GM18868 (cell line): ENCODE data around the gene CBLB.
"Not testable (repeated sequence)": the region's sequence is repeated elsewhere in the genome, so short reads cannot be mapped to it uniquely, and the experiment has no call there.

Experiments used
- ATAC-seq: cut with Tn5 transposase; IDR thresholded peaks from one replicate; pipeline ENCODE4 v1.9.1; 2021; ENCODE audit warnings: mild to moderate bottlenecking, moderate library complexity; ENCODE audit not compliant: unreplicated experiment

Gene CBLB

GRCh38 chr3:105823149-105823867, 45.5 kb downstream of the CBLB start:
- no peak for ATAC-seq

GRCh38 chr3:105822171-105823123, 46.4 kb downstream of the CBLB start:
- ATAC-seq = no peak

- ATAC-seq = no peak
These were observed 47.4 kb downstream of the CBLB start for GRCh38 chr3:105821433-105821832.

DNA sequence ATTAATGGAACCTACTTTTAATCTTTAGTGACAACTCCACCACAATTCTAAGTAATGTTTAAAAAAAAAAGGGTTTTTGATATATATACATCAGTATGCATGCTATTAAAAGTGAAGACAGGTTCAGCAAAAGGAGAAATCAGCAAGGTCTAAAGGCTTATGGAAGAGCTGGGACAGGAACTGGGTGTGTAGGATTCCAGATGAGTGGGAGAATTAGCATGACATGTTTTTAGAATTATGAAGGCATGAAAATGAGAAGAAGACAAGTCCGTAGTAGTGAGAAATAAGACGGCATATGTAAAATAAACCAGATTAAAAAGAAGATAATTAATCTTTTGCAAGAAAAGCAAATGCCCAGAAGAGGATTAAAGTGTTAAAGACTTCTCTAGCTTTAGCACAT, 52.0 kb downstream of the CBLB start:
- no peak for ATAC-seq

GRCh38 chr3:105815331-105815730, 53.5 kb downstream of the CBLB start:
- ATAC-seq = not testable (repeated sequence)

DNA sequence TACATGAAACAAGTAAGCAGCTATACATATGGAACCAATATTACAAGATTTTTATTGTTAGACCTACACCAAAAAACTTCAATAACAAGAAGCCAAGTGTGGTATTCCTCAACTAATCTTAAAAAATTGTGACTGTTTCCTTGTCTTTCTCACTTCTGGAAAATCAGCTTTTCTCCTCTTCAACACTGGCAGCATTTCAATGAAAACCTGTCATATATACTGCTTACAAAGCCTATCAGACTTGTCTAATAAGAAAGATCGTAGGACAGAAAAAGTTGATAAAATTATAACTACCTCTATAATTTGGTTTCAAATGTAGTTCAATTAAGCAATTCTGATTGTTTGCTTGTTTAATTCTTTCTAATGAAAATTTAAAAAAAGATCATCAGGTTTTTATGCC, 55.1 kb downstream of the CBLB start:
- ATAC-seq = no peak

GRCh38 chr3:105812194-105812586, 56.6 kb downstream of the CBLB start:
- no peak for ATAC-seq

GRCh38 chr3:105811518-105812193, 57.2 kb downstream of the CBLB start:
- peak; percentile 56 for ATAC-seq

GRCh38 chr3:105809208-105809888, 59.5 kb downstream of the CBLB start:
- no peak for ATAC-seq

GRCh38 chr3:105807701-105808100, 61.1 kb downstream of the CBLB start:
- no peak for ATAC-seq

DNA sequence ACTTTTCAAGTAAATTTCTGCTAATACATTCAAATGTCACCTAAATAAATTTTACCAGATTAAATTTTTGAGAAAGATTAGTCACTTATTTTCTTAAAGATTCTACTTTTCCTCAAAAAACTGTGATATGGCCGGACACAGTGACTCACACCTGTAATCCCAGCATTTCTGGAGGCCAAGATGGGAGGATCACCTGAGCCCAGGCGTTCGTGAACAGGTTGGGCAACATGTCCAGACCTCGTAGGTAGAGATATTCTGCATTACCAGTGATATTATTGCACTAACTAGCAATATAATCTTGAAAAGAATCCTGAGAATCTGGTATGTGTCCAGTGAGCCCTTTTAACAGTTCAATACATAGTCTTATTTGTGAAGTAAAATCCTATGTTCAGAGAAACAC, 61.7 kb downstream of the CBLB start:
- no peak for ATAC-seq

DNA sequence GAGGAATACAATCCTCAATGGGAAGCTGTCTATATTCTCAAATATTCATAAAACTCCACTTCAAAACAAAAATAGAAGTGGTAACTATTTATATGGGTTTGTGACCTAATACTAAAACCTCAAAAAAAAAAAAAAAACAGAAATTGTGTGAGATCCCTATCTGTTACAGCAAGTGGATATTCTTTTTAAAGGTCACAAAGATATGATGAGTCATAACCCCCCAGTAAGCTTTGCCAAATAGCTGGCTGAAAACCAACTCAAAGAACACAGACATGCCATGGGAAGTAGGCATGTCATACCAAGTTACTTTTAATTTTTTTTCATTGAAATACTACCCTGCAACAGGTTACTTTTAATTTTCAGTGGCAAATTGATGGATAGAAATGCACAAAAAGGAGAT, 62.5 kb downstream of the CBLB start:
- peak; percentile 52 for ATAC-seq

GRCh38 chr3:105805404-105805803, 63.4 kb downstream of the CBLB start:
- ATAC-seq = no peak

- peak; percentile 24 for ATAC-seq
These were observed 66.6 kb downstream of the CBLB start for GRCh38 chr3:105802118-105802706.

- ATAC-seq = peak; percentile 33
These were observed 67.4 kb downstream of the CBLB start for GRCh38 chr3:105801397-105801796.

DNA sequence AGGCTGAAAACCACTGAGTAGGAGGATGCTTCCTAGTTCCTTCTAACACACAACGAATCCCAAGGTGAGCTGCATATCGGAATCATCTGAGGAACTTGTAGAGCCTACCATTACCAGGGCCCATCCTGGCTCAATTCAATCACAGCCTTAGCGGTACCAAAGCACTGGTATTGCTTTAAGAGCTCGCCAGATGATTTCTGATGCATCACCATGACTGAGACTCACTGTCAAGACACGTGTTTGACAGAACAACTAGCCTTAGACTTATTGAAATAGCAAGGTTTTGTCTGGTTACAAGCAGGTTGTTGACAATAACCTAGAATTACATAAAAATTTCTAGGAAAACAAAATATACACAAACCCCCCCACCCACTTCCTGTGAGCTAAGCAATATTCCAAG, 68.5 kb downstream of the CBLB start:
- ATAC-seq = no peak

DNA sequence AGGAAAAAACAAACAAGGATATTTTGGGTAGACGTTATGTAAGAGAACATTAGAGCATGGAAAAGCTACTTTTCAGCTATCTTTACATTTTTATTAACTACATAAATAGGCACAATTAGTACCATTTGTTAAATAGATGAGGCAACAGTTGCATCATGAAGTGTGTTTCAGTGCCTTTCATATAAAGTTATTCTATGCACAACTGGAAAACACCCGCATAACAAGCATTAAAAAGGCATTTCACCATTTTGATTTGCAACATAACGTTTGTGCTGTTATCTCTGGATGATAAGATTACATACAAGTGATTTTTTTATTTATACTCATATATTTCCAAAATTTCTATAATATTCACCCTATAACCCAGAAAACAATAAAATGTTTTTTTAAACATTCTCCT, 69.5 kb downstream of the CBLB start:
- ATAC-seq = no peak

GRCh38 chr3:105798381-105798934, 70.4 kb downstream of the CBLB start:
- peak; percentile 82 for ATAC-seq

- ATAC-seq = no peak
These were observed 75.8 kb downstream of the CBLB start for GRCh38 chr3:105793040-105793439.
